Tibial artery (tissue), 4 donors: ENCODE measurements around the gene NFIB.

ENCODE experiments used
- DNase-seq, 2 donors: peaks; one replicate each; pipeline ENCODE4 v3.0.0-alpha.2; 2019
- H3K27ac ChIP-seq, 2 donors: fragments of 200-600 bp; sonication (generic) in 1 of 2; 1 replicate in 1 of 2; 2 replicates in 1 of 2; pipeline ENCODE4 v1.5.1; 2018 to 2019; ENCODE audit warnings: mild to moderate bottlenecking in 1 of 2
- H3K27me3 ChIP-seq, 2 donors: fragments of 200-600 bp; sonication (generic) in 1 of 2; one replicate each; pipeline versions ENCODE4 v1.5.1 to v1.6.0; 2016 to 2019
- H3K36me3 ChIP-seq, 3 donors: fragments of 200-600 bp; sonication (generic) in 2 of 3; one replicate each; pipeline ENCODE4 v1.5.1; 2016 to 2019; ENCODE audit warnings: mild to moderate bottlenecking in 2 of 3
- H3K4me1 ChIP-seq, 4 donors: fragments of 200-600 bp; sonication (generic) in 2 of 4; 1 replicate in 3 of 4; 2 replicates in 1 of 4; pipeline ENCODE4 v1.5.1; 2016 to 2019
- H3K4me3 ChIP-seq, 2 donors: fragments of 200-600 bp; sonication (generic) in 1 of 2; 1 replicate in 1 of 2; 2 replicates in 1 of 2; pipeline ENCODE4 v1.5.1; 2018 to 2019; ENCODE audit warnings: mild to moderate bottlenecking in 2 of 2
- H3K9me3 ChIP-seq, 3 donors: fragments of 200-600 bp; sonication (generic) in 1 of 3; one replicate each; pipeline ENCODE4 v1.5.1; 2016 to 2019
- intact Hi-C: fragments of 100-400 bp; cut with DNase I; formaldehyde crosslinking; loops from one replicate; pipeline ENCODE4 v1.15.0; 2023; ENCODE audit warnings: low total_unique reads
- TF ChIP-seq, protein P1 (sequence below), 2 experiments: fragments of 200-600 bp in 1 of 2; fragments of 450-650 bp in 1 of 2; IDR thresholded peaks; one replicate each; pipeline ENCODE4 v1.5.1; 2017 to 2019; ENCODE audit warnings: antibody characterized with exemption in 2 of 2, mild to moderate bottlenecking in 1 of 2, moderate library complexity in 1 of 2

NFIB gene

DNA sequence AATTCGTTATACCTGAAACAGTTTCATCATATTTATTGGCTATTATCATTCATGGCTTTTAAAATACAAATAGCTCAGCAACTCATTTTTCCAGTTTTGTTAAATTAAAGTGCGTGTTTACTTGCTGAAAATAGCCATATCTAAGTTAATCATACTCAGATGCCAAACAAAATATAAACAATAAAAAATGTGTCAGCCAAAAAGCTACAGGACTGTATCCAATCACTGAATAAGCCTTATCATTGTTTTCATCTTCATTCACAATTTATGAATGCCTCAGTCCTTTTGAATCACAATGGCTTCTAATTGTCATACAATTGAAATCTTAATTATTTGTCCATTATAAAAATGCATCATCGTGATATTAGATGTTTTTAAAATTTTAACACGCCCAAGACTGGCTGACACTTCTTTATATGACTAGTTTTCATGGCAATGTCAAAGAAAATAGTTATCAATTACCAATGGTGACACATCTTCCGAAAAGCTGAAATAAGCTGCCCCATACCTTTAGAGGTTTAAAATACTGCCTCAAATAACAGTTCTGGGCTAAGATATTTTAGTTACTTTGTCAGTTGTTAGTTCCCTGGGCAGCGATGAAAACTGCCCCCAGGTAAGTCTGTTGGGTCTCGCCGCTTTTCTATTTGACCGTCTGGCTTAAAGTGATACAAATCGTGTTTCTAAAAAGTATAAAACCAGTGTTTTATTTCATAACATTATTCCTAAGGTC is 1.8 kb downstream of the NFIB start:
- H3K9me3 ChIP-seq = no peaks in the 10 kb centered on the region
- intact Hi-C loops = loop anchor here (5.0 to 10.0 kb wide), 3 partner anchors 40 to 287 kb away; no protein-coding TSS in a partner anchor
- no peak for DNase-seq
- H3K4me1 ChIP-seq = peaks cover 0 to 31% (median 9%) of the 10 kb centered on the region in 4 donors
- H3K27me3 ChIP-seq = no peaks in the 10 kb centered on the region
- peaks cover 0 to 2% (median 1%) of the 10 kb centered on the region in 3 donors for H3K36me3 ChIP-seq
- TF ChIP-seq, protein P1, sequence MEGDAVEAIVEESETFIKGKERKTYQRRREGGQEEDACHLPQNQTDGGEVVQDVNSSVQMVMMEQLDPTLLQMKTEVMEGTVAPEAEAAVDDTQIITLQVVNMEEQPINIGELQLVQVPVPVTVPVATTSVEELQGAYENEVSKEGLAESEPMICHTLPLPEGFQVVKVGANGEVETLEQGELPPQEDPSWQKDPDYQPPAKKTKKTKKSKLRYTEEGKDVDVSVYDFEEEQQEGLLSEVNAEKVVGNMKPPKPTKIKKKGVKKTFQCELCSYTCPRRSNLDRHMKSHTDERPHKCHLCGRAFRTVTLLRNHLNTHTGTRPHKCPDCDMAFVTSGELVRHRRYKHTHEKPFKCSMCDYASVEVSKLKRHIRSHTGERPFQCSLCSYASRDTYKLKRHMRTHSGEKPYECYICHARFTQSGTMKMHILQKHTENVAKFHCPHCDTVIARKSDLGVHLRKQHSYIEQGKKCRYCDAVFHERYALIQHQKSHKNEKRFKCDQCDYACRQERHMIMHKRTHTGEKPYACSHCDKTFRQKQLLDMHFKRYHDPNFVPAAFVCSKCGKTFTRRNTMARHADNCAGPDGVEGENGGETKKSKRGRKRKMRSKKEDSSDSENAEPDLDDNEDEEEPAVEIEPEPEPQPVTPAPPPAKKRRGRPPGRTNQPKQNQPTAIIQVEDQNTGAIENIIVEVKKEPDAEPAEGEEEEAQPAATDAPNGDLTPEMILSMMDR (IDR thresholded peaks at IDR 0.05) = no peak
- peak overlapping the region; percentile 99 to 100 for H3K27ac ChIP-seq
- peak overlapping the region; percentile 95 to 96 for H3K4me3 ChIP-seq

DNA sequence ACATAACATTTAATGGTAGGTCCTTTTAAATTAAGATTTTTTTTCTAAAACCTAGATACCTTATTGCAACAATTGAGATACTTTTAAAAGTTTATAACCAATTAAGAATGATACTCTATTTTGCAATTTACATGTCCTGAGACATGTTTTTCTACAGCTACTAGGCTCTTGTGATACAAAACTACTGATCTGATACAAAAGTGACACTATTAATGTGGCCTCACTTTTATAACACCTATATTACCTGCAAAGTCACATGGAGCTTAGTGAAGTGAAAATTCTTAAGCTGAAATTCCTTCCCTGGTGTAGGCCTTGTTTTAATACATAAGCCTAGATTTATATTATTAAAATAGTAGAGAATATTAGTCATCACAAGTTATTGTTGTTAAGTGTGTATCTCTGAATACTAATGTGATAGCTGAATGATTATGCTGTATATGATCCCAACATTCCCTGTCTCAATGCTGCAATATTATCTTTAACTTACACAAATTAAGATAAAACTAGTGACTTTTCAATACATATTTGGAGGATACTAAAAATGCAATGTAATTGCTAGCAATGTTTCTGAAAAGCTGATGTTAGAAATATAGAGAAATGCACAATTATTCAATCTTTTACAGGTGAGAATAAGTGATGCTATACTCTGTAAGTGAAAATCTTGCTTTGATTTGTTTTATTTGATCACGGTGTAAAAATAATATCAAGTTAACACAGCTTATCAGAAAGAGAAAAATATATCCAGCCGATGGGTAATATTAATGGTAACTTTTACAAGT is 2.6 kb downstream of the NFIB start:
- H3K27me3 ChIP-seq = no peaks in the 10 kb centered on the region
- no peak for DNase-seq
- intact Hi-C loops = loop anchor here (5.0 to 10.0 kb wide), 3 partner anchors 41 to 287 kb away; no protein-coding TSS in a partner anchor
- peak overlapping the region; percentile 99 to 100 for H3K27ac ChIP-seq
- H3K4me3 ChIP-seq = peak overlapping the region; percentile 95 to 96
- TF ChIP-seq, protein P1 (IDR thresholded peaks at IDR 0.05) = no peak
- H3K4me1 ChIP-seq = peaks cover 0 to 37% (median 9%) of the 10 kb centered on the region in 4 donors
- peaks cover 0 to 8% (median 8%) of the 10 kb centered on the region in 3 donors for H3K36me3 ChIP-seq
- no peaks in the 10 kb centered on the region for H3K9me3 ChIP-seq

DNA sequence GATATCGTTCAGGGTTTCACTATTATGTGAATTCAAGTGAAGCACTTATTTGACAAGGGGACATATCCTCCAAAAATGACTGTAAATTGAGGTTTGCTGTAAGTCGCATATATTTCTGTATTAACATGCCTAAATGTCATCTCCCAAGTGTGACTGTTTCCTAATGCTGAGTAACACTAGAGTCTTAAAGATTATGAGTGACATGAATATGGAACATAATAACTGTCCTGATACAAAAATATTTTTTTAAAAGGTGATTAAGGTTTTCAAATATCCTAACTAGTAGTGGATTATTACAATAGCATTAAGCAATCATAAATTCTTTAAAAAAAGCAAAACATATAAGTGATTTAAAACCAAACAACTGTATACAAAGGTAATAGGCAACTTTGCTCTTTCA is 3.6 kb downstream of the NFIB start:
- peaks cover 0 to 8% (median 8%) of the 10 kb centered on the region in 3 donors for H3K36me3 ChIP-seq
- no peak for DNase-seq
- H3K27ac ChIP-seq = peak overlapping the region; percentile 99 to 100
- no peaks in the 10 kb centered on the region for H3K9me3 ChIP-seq
- TF ChIP-seq, protein P1 (IDR thresholded peaks at IDR 0.05) = no peak
- intact Hi-C loops = loop anchor here (5.0 to 10.0 kb wide), 3 partner anchors 42 to 286 kb away; no protein-coding TSS in a partner anchor
- peak overlapping the region; percentile 95 to 96 for H3K4me3 ChIP-seq
- peaks cover 0 to 42% (median 9%) of the 10 kb centered on the region in 4 donors for H3K4me1 ChIP-seq
- no peaks in the 10 kb centered on the region for H3K27me3 ChIP-seq

GRCh38 chr9:14309403-14309802 is 4.5 kb downstream of the NFIB start:
- peaks cover 0 to 51% (median 10%) of the 10 kb centered on the region in 4 donors for H3K4me1 ChIP-seq
- TF ChIP-seq, protein P1 (IDR thresholded peaks at IDR 0.05) = no peak
- H3K9me3 ChIP-seq = no peaks in the 10 kb centered on the region
- H3K4me3 ChIP-seq = peak overlapping the region; percentile 95 to 96
- no peaks in the 10 kb centered on the region for H3K27me3 ChIP-seq
- H3K36me3 ChIP-seq = peaks cover 0 to 8% (median 8%) of the 10 kb centered on the region in 3 donors
- intact Hi-C loops = no loop called here
- peak overlapping the region; percentile 14 to 99 for H3K27ac ChIP-seq
- DNase-seq = no peak

DNA sequence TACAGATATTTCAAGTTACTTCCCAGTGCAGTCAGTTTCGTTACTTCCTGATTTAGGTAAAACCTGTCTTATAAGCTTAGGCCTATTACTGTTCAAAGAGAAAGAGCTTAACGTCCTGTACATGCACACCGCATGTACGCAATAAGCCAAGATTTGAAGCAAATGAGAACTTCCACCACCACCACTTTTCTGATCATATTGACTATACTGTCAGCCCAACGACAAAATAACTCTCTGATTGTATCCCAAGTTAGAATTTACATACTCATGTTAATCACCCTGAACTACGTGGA is 5.1 kb downstream of the NFIB start:
- Histone ChIP-seq H3K4me3 (peak overlapping the region; percentile 4 to 96), H3K9me3 (no peaks in the 10 kb centered on the region), H3K27me3 (no peaks in the 10 kb centered on the region), H3K4me1 (peaks cover 0 to 54% (median 10%) of the 10 kb centered on the region in 4 donors), H3K27ac (peak overlapping the region in 1 of 2 donors; percentile 99), H3K36me3 (peaks cover 0 to 8% (median 8%) of the 10 kb centered on the region in 3 donors)
- intact Hi-C loops = no loop called here
- DNase-seq = no peak
- TF ChIP-seq, protein P1 (IDR thresholded peaks at IDR 0.05) = no peak
